ENCODE data around the gene KBTBD8.

Gene KBTBD8

GRCh38 chr3:67033079-67033478 lies 35.0 kb downstream of the KBTBD8 start:
- no peak for TF ChIP-seq CTCF (IDR thresholded peaks at IDR 0.05; ENCODE audit: insufficient read depth, low read length, missing control alignments)
- DNase-seq (ENCODE audit: low read depth, low spot score) = no peak
- POLR2A ChIA-PET = no interaction called here
- H3K4me3 ChIP-seq (ENCODE audit: low read depth, low read length) = no peak overlapping the region
- CTCF ChIA-PET = interaction anchor here (1.2 to 1.4 kb wide), 3 partner anchors 26 to 94 kb away, joined by 3 read pairs; no protein-coding TSS in a partner anchor

GRCh38 chr3:67034371-67034770 lies 36.3 kb downstream of the KBTBD8 start:
- CTCF ChIA-PET = interaction anchor here (2.2 kb wide), 1 partner anchor 62 kb away, joined by 8 read pairs; no protein-coding TSS in a partner anchor
- H3K4me3 ChIP-seq (ENCODE audit: low read depth, low read length) = no peak overlapping the region
- no peak for TF ChIP-seq CTCF (IDR thresholded peaks at IDR 0.05; ENCODE audit: insufficient read depth, low read length, missing control alignments)
- no peak for DNase-seq (ENCODE audit: low read depth, low spot score)
- POLR2A ChIA-PET = no interaction called here

GRCh38 chr3:67037615-67038014 lies 39.5 kb downstream of the KBTBD8 start:
- no peak for DNase-seq (ENCODE audit: low read depth, low spot score)
- no peak overlapping the region for H3K4me3 ChIP-seq (ENCODE audit: low read depth, low read length)
- ChIA-PET CTCF (interaction anchor here (1.2 to 2.2 kb wide), 2 partner anchors 66 to 99 kb away, joined by 4 to 26 read pairs; no protein-coding TSS in a partner anchor), POLR2A (no interaction called here)
- TF ChIP-seq CTCF (IDR thresholded peaks at IDR 0.05; ENCODE audit: insufficient read depth, low read length, missing control alignments) = no peak

- no peak for TF ChIP-seq CTCF (IDR thresholded peaks at IDR 0.05; ENCODE audit: insufficient read depth, low read length, missing control alignments)
- no peak overlapping the region for H3K4me3 ChIP-seq (ENCODE audit: low read depth, low read length)
- ChIA-PET CTCF (no interaction called here), POLR2A (interaction anchor here (0.6 kb wide), 1 partner anchor 1291 kb away, joined by 3 read pairs; no protein-coding TSS in a partner anchor)
- no peak for DNase-seq (ENCODE audit: low read depth, low spot score)
These were observed 46.2 kb downstream of the KBTBD8 start for GRCh38 chr3:67044295-67044694.

GRCh38 chr3:67044955-67045354 lies 46.8 kb downstream of the KBTBD8 start:
- POLR2A ChIA-PET = interaction anchor here (0.6 kb wide), 1 partner anchor 27 kb away, joined by 6 read pairs; no protein-coding TSS in a partner anchor
- no peak overlapping the region for H3K4me3 ChIP-seq (ENCODE audit: low read depth, low read length)
- no peak for TF ChIP-seq CTCF (IDR thresholded peaks at IDR 0.05; ENCODE audit: insufficient read depth, low read length, missing control alignments)
- no peak for DNase-seq (ENCODE audit: low read depth, low spot score)
- CTCF ChIA-PET = interaction anchor here (0.9 to 1.1 kb wide), 2 partner anchors 73 to 74 kb away, joined by 3 to 4 read pairs; no protein-coding TSS in a partner anchor

GRCh38 chr3:67045711-67046465 lies 47.8 kb downstream of the KBTBD8 start:
- TF ChIP-seq CTCF (IDR thresholded peaks at IDR 0.05; ENCODE audit: insufficient read depth, low read length, missing control alignments) = no peak
- POLR2A ChIA-PET = no interaction called here
- no peak overlapping the region for H3K4me3 ChIP-seq (ENCODE audit: low read depth, low read length)
- DNase-seq (ENCODE audit: low read depth, low spot score) = no peak
- CTCF ChIA-PET = interaction anchor here (0.9 to 1.1 kb wide), 2 partner anchors 74 to 75 kb away, joined by 3 to 4 read pairs; no protein-coding TSS in a partner anchor
